ENCODE measurements around the gene VAPB.

Gene VAPB

GRCh38 chr20:58433759-58434158, 44.7 kb downstream of the VAPB start:
- DNase-seq (ENCODE audit: low read depth): no peak
- no peak overlapping the region for H3K4me3 ChIP-seq (ENCODE audit: low read depth, low read length)
- TF ChIP-seq, protein P1, sequence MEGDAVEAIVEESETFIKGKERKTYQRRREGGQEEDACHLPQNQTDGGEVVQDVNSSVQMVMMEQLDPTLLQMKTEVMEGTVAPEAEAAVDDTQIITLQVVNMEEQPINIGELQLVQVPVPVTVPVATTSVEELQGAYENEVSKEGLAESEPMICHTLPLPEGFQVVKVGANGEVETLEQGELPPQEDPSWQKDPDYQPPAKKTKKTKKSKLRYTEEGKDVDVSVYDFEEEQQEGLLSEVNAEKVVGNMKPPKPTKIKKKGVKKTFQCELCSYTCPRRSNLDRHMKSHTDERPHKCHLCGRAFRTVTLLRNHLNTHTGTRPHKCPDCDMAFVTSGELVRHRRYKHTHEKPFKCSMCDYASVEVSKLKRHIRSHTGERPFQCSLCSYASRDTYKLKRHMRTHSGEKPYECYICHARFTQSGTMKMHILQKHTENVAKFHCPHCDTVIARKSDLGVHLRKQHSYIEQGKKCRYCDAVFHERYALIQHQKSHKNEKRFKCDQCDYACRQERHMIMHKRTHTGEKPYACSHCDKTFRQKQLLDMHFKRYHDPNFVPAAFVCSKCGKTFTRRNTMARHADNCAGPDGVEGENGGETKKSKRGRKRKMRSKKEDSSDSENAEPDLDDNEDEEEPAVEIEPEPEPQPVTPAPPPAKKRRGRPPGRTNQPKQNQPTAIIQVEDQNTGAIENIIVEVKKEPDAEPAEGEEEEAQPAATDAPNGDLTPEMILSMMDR (IDR thresholded peaks at IDR 0.05; ENCODE audit: control insufficient read depth, extremely low read depth, insufficient read depth): no peak

DNA sequence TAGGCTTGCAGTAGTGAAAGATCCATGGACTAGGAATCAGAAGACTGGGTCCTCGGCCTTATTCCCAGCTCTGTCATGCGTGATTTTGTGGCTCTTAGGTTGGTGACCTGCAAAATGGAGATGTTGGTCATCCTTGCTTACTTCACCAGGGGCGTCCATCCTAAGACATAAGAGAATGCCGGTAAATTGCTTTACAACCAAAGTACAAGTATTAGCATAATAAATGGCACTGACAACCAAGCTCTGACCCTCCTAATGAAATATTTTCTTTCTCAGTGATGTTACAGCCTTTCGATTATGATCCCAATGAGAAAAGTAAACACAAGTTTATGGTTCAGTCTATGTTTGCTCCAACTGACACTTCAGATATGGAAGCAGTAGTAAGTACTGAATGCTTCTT, 45.3 kb downstream of the VAPB start:
- TF ChIP-seq, protein P1 (IDR thresholded peaks at IDR 0.05; ENCODE audit: control insufficient read depth, extremely low read depth, insufficient read depth): no peak
- DNase-seq (ENCODE audit: low read depth): no peak
- H3K4me3 ChIP-seq (ENCODE audit: low read depth, low read length): no peak overlapping the region

DNA sequence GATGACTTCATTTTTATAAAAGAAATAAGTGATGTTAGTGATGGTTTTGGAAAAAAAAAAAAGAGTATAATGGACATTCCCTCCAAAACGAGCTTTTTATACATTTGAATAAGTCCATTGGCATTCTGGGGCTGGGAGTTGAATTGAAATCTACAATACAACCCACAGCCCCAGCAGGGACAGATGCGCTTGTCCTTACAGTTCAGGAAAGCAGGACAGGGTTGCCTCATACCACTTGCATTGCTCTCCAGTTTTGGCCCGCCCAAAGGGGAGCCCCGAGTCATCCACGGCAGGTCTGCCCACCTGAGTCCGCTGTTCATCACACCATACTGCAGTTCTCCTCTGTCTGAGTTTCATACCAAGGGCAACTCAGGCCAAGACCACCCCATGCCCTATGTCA, 46.2 kb downstream of the VAPB start:
- TF ChIP-seq, protein P1 (IDR thresholded peaks at IDR 0.05; ENCODE audit: control insufficient read depth, extremely low read depth, insufficient read depth): no peak
- H3K4me3 ChIP-seq (ENCODE audit: low read depth, low read length): no peak overlapping the region
- DNase-seq (ENCODE audit: low read depth): no peak

DNA sequence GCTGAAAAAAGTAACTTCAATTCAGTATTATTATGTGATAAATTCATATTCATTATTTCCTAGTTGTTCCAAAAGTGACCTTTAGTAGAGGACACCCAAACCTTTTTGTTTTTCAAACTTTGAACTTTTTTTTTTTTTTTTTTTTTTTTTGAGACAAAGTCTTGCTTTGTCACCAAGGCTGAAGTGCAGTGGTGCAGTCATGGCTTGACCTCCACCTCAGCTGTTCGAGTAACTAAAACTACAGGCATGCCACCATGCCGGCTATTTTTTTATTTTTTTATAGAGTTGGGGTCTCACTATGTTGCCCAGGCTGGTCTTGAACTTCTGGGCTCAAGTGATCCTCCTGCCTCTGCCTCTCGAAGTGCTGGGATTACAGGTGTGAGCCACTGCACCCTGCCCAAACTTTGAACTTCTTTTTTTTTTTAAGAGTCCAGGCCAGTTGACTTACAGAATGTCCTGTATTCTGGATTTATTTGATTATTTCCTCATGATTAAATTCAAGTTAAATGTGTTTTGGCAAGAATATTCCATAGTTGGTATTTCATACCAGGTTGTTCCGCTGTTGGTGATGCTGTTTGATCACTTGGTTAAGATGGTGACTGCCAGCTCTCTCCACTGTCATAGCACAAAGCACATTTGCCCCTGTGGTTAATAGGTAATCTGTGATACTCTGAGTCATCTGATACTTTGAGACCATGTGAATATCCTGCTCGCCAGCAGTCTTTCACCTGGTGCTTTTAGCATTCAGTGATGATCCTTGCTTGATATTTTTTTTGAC, 48.0 kb downstream of the VAPB start:
- TF ChIP-seq, protein P1 (IDR thresholded peaks at IDR 0.05; ENCODE audit: control insufficient read depth, extremely low read depth, insufficient read depth): no peak
- no peak for DNase-seq (ENCODE audit: low read depth)
- H3K4me3 ChIP-seq (ENCODE audit: low read depth, low read length): no peak overlapping the region

- DNase-seq (ENCODE audit: low read depth): no peak
- H3K4me3 ChIP-seq (ENCODE audit: low read depth, low read length): no peak overlapping the region
- TF ChIP-seq, protein P1 (IDR thresholded peaks at IDR 0.05; ENCODE audit: control insufficient read depth, extremely low read depth, insufficient read depth): no peak
These were observed 50.2 kb downstream of the VAPB start for GRCh38 chr20:58438970-58439808.

GRCh38 chr20:58440021-58440767, 51.2 kb downstream of the VAPB start:
- DNase-seq (ENCODE audit: low read depth): no peak
- H3K4me3 ChIP-seq (ENCODE audit: low read depth, low read length): no peak overlapping the region
- TF ChIP-seq, protein P1 (IDR thresholded peaks at IDR 0.05; ENCODE audit: control insufficient read depth, extremely low read depth, insufficient read depth): no peak

All from LNCaP clone FGC (cell line).